Keratinocyte (primary cell): Measurements from ENCODE around the gene ARHGAP8. TPM values are rescaled to one million over a fixed set of nuclear protein-coding genes. Genes with fewer than 3 reads are reported as not detected.

Source experiments
- DNase-seq: peaks from one replicate; pipeline ENCODE4 v3.0.0-alpha.2; 2011; ENCODE audit warnings: low read depth, missing footprints, low spot score
- FAIRE-seq: peaks from 2 replicates; lab custom pipeline; 2011; peaks lifted over from hg19 to GRCh38; lab: Jason Lieb, UNC
- H2AFZ ChIP-seq: 2 replicates; pipeline ENCODE4 v1.6.0; 2012; ENCODE audit warnings: low read length, control low read depth, inconsistent platforms; ENCODE audit not compliant: control insufficient read depth
- H3K27ac ChIP-seq: 2 replicates; pipeline ENCODE4 v1.5.1; 2011; ENCODE audit warnings: low read length; ENCODE audit not compliant: control insufficient read depth, insufficient read depth
- H3K27me3 ChIP-seq: 3 replicates; pipeline ENCODE4 v1.6.0; 2011; ENCODE audit warnings: low read length; ENCODE audit not compliant: control insufficient read depth, insufficient read depth; ENCODE audit errors: extremely low read depth
- H3K36me3 ChIP-seq, 2 experiments: 2 replicates in 1 of 2; 3 replicates in 1 of 2; pipeline ENCODE4 v1.5.1; 2011; ENCODE audit warnings: low read length in 2 of 2, mild to moderate bottlenecking in 1 of 2; ENCODE audit not compliant: control insufficient read depth in 2 of 2, insufficient read depth in 2 of 2; ENCODE audit errors: extremely low read depth in 1 of 2
- H3K4me1 ChIP-seq: 3 replicates; pipeline ENCODE4 v1.5.1; 2011; ENCODE audit warnings: low read length; ENCODE audit not compliant: control insufficient read depth, insufficient read depth; ENCODE audit errors: extremely low read depth
- H3K4me2 ChIP-seq: 3 replicates; pipeline ENCODE4 v1.6.0; 2011; ENCODE audit warnings: low read depth, low read length; ENCODE audit not compliant: control insufficient read depth, insufficient read depth; ENCODE audit errors: extremely low read depth
- H3K4me3 ChIP-seq, 3 experiments: fragments of 200-600 bp in 1 of 3; sonication (generic) in 1 of 3; 2 replicates in 2 of 3; 3 replicates in 1 of 3; pipeline ENCODE4 v1.5.1; 2011 to 2016; ENCODE audit warnings: low read length in 3 of 3, mild to moderate bottlenecking in 3 of 3, control low read depth in 2 of 3, inconsistent platforms in 1 of 3, low read depth in 1 of 3, mixed read lengths in 1 of 3, mixed run types in 1 of 3, moderate library complexity in 1 of 3; ENCODE audit not compliant: control insufficient read depth in 2 of 3, insufficient read depth in 2 of 3; ENCODE audit errors: extremely low read depth in 1 of 3
- H3K79me2 ChIP-seq: 2 replicates; pipeline ENCODE4 v1.6.0; 2012; ENCODE audit warnings: low read length; ENCODE audit not compliant: control insufficient read depth, insufficient read depth
- H3K9ac ChIP-seq: 3 replicates; pipeline ENCODE4 v1.6.0; 2011; ENCODE audit warnings: low read length; ENCODE audit not compliant: control insufficient read depth, insufficient read depth; ENCODE audit errors: extremely low read depth
- H3K9me1 ChIP-seq: 3 replicates; pipeline ENCODE4 v1.6.0; 2011; ENCODE audit warnings: low read length; ENCODE audit not compliant: control insufficient read depth, insufficient read depth; ENCODE audit errors: extremely low read depth
- H3K9me3 ChIP-seq: 2 replicates; pipeline ENCODE4 v1.5.1; 2012; ENCODE audit warnings: low read depth, low read length; ENCODE audit not compliant: control insufficient read depth
- H4K20me1 ChIP-seq: 3 replicates; pipeline ENCODE4 v1.6.0; 2011; ENCODE audit warnings: low read length; ENCODE audit not compliant: control insufficient read depth, insufficient read depth; ENCODE audit errors: extremely low read depth
- CTCF ChIP-seq, 3 experiments: IDR thresholded peaks in 1 of 3; conservative IDR thresholded peaks in 1 of 3; optimal IDR thresholded peaks in 1 of 3; 2 replicates in 2 of 3; 3 replicates in 1 of 3; pipeline versions ENCODE3 to v1.5.1; 2011; ENCODE audit warnings: low read length in 3 of 3, mild to moderate bottlenecking in 3 of 3, moderate library complexity in 2 of 3, control low read depth in 1 of 3, inconsistent platforms in 1 of 3; ENCODE audit not compliant: insufficient read depth in 2 of 3; ENCODE audit errors: extremely low read depth in 1 of 3
- EZH2 ChIP-seq: IDR thresholded peaks from one replicate; pipeline ENCODE4 v1.6.1; 2012; ENCODE audit warnings: inconsistent platforms, mild to moderate bottlenecking, low read length, moderate library complexity
- dilution Hi-C: fragments of 300-500 bp; cut with MboI; formaldehyde crosslinking; loops from one replicate; pipeline ENCODE4 v1.7.0; 2020; ENCODE audit warnings: low sequenced_read_pairs; ENCODE audit not compliant: extremely low pct_ligation_motif_present
- polyA plus RNA-seq, 5 experiments: library from polyadenylated mRNA; depleted of rRNA in 3 of 5; stranded (reverse) in 3 of 5; stranded (forward) in 1 of 5; unstranded in 1 of 5; fragments of >200 nt; gene quantifications; 1 replicate in 1 of 5; 2 replicates in 3 of 5; 3 replicates in 1 of 5; pipeline versions ENCODE4 v1.2.1 to v1.2.3, GENCODE V29; 2011 to 2012; ENCODE audit warnings: missing spikeins in 2 of 5, low read depth in 1 of 5, low replicate concordance in 1 of 5

Gene ARHGAP8
- polyA plus RNA-seq, 1 donor (not counting 4 experiments of a cell fraction or from before 2014, with no cell fraction given): 21.3 TPM

- H3K4me2 ChIP-seq: no peak overlapping the region
- no peaks in the 10 kb centered on the region for H4K20me1 ChIP-seq
- H3K4me3 ChIP-seq: no peak overlapping the region
- H2AFZ ChIP-seq: no peak overlapping the region
- H3K9me3 ChIP-seq: no peaks in the 10 kb centered on the region
- no peaks in the 10 kb centered on the region for H3K79me2 ChIP-seq
- DNase-seq: no peak
- no peaks in the 10 kb centered on the region for H3K4me1 ChIP-seq
- H3K9ac ChIP-seq: no peak overlapping the region
- no peak overlapping the region for H3K27ac ChIP-seq
- TF ChIP-seq CTCF (optimal IDR thresholded peaks at IDR 0.05 in 1 of 3, IDR thresholded peaks at IDR 0.05 in 1 of 3, conservative IDR thresholded peaks at IDR 0.05 in 1 of 3; ENCODE audit: extremely low read depth in 1 of 3, insufficient read depth in 2 of 3, low read length in 3 of 3) (no peak), EZH2 (no peak)
- H3K9me1 ChIP-seq: no peaks in the 10 kb centered on the region
- no peaks in the 10 kb centered on the region for H3K27me3 ChIP-seq
- dilution Hi-C loops: no loop called here
- peaks cover 3 to 27% of the 10 kb centered on the region in 2 experiments for H3K36me3 ChIP-seq
- FAIRE-seq: no peak
These were observed 62.1 kb downstream of the ARHGAP8 start for GRCh38 chr22:44814266-44815098.

GRCh38 chr22:44815099-44816070, 63.0 kb downstream of the ARHGAP8 start:
- dilution Hi-C loops: no loop called here

More at GRCh38 chr22:44815099-44816070, 63.0 kb downstream of the ARHGAP8 start:
- H2AFZ ChIP-seq: no peak overlapping the region
- no peak overlapping the region for H3K4me2 ChIP-seq
- H3K9ac ChIP-seq: no peak overlapping the region
- DNase-seq: no peak
- H4K20me1 ChIP-seq: no peaks in the 10 kb centered on the region
- FAIRE-seq: no peak
- TF ChIP-seq EZH2 (no peak), CTCF (optimal IDR thresholded peaks at IDR 0.05 in 1 of 3, IDR thresholded peaks at IDR 0.05 in 1 of 3, conservative IDR thresholded peaks at IDR 0.05 in 1 of 3; ENCODE audit: extremely low read depth in 1 of 3, insufficient read depth in 2 of 3, low read length in 3 of 3) (no peak)
- H3K4me1 ChIP-seq: no peaks in the 10 kb centered on the region
- H3K27ac ChIP-seq: no peak overlapping the region
- no peaks in the 10 kb centered on the region for H3K9me3 ChIP-seq
- no peaks in the 10 kb centered on the region for H3K27me3 ChIP-seq
- no peaks in the 10 kb centered on the region for H3K9me1 ChIP-seq
- H3K36me3 ChIP-seq: peaks cover 3 to 23% of the 10 kb centered on the region in 2 experiments
- H3K79me2 ChIP-seq: no peaks in the 10 kb centered on the region
- H3K4me3 ChIP-seq: no peak overlapping the region
